ENCODE measurements around the gene TAGAP.
"Not testable (repeated sequence)": the region's sequence is repeated elsewhere in the genome, so short reads cannot be mapped to it uniquely, and the experiment has no call there.

TAGAP gene

GRCh38 chr6:159010037-159010612 is 34.7 kb downstream of the TAGAP start:
- not testable (repeated sequence) for DNase-seq

- peak in 1 of 2 donors; percentile 77 for DNase-seq
Observed at GRCh38 chr6:159008656-159009288, 36.0 kb downstream of the TAGAP start.

DNA sequence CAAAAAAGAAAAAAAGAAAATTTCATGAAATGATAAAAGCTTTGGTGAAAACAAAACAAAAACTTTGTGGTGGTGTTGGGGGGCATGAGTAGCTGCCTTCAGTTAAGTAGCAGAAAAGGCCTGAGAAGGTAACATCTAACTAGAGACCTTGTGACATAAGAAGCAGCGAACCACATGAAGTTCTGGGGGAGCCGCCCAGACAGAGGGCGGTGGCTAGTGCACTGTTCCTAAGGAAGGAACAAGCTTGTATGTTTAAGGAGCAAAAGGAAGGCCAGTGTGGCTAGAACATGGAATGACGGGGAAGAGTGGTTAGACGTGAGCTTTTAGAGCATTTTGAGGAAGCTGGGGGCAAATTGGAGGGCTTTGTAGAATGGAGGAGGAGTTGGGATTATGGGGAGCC is 37.3 kb downstream of the TAGAP start:
- no peak for DNase-seq

GRCh38 chr6:159005436-159005835 is 39.4 kb downstream of the TAGAP start:
- DNase-seq: no peak

DNA sequence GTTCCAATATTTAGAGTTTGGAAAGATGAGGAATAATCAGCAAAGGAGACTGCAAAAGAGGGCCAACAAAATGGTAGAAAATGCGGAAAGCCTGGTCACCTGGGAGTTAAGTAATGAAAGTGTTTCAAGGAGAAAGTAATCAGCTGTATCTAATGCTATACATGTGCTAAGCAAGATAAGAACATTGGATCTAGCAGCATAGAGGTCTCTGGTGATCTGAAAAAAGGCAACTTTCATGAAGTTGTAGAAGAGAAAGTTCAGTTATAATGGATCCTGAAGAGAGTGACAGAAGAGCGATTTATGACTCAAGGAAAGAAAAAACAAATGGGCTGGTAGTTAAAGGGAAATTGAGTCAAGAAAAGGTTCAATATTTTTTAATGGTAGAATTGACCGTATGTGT is 40.2 kb downstream of the TAGAP start:
- no peak for DNase-seq

- DNase-seq: no peak
Observed at GRCh38 chr6:159002432-159003155, 42.2 kb downstream of the TAGAP start.

- DNase-seq: peak; percentile 90 to 92
Observed at GRCh38 chr6:158999666-159000403, 45.0 kb downstream of the TAGAP start, which contains the start of gene RSPH3. Gene RSPH3 (minus strand): TSS chr6:159000202. CDS start chr6:158999550, 652 bp downstream.

DNA sequence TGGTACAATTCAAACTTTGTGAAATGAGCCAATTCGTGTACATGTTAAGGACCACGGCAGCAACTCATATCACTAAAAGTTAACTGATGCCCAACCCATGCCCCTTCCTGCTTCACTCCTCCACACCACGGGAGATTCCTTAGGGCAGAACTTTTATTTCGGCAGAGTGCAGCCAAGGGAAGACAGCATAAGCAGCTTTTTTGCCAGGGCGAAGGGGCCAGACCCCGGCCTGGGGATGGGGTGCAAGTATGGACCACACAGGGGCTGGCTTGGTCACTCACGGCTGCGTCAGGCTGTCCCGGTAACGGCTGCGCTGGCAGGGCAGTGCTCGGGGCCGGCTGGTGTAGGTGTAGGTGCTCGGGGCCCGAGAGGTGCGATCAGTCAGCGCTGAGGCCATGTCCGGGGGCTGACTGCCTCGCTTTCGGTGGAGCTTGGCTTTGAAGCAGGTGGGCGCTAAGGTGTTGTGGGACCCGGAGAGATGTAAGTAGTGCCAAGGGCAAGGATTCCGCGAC is 45.6 kb downstream of the TAGAP start:
- no peak for DNase-seq

DNA sequence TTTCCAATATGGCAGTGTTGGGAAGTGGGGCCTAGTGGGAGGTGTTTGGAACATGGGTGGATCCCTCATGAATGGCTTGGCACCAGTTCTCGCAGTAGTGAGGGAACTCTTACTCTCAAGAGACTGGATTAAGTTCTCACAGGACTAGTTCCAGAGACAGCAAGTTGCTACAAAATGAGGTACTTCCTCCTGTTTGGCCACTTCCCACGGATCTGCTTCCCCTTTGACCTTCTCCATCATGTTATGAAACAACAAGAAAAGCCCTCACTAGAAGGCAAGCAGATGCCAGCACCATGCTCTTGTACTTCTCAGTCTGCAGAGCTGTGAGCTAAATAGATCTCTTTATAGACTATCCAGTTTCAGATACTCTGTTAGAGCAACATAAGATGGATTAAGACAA is 47.9 kb downstream of the TAGAP start:
- no peak for DNase-seq

DNA sequence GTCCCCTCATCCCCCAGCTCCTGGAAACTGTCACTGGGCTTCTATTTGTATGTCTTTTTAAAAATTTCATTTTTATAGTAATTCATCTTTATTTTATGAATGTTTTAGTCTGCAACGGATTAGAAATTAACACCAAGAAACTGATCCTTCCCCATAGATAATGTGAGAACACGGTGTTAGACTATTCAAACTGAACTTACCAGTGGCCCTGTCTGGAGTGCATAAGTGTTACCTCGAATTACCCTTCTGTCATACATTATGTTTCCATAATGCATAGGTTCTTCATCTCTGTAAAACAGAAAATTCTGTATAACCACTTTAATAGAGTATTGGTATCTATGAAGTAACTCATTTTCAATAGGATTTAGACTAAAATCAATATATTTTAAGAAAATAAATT is 51.2 kb downstream of the TAGAP start:
- DNase-seq: no peak

DNA sequence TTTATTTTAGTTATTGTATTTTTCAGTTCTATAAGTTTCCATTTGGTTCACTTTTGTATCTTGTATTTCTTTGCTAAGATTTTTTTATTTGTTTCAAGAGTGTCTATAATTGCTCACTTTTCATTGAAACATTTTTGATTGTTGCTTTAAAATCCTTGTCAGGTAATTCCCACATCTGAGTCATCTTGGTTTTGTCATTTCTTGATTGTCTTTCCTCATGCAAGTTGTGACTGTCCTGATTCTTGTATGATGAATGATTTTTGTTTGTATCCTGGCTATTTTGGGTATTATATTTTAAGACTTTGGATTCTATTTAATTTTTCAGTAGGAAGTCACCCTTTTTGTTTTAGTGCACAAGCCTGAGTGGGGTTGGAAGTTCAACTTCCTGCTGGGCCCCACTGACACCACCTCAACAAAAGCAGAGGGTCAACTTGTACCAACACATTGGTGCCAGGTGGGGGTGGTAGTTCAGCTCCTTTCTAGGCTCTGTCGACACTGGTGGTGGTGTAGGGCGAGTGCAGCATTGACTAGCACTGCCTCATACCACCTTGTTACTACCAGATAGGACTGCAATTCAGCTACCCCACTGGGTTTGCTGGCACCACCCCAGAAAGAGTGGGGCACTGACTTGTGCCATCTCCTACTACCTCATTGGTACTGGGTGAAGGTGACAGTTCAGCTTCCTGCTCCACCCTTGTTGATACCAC is 53.6 kb downstream of the TAGAP start:
- peak in 1 of 2 donors; percentile 7 for DNase-seq

GRCh38 chr6:158989711-158990110 is 55.1 kb downstream of the TAGAP start:
- not testable (repeated sequence) for DNase-seq

DNA sequence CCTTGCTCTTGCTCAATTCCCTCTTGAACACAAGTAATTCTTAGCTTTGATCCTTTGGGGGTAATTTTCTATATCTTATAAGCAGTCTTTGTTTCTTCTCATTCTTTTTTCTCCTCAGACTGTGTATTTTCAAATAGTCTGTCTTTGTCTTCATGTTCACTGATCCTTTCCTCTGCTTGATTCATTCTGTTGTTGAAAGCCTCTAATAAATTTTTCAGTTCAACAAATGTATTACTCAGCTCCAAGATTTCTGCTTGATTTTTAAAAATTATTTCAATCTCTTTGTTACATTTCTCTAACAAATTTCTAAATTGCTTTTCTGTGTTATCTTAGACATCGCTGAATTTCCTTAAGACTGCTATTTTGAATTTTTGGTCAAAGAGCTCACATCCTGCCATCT is 56.3 kb downstream of the TAGAP start:
- no peak for DNase-seq

DNA sequence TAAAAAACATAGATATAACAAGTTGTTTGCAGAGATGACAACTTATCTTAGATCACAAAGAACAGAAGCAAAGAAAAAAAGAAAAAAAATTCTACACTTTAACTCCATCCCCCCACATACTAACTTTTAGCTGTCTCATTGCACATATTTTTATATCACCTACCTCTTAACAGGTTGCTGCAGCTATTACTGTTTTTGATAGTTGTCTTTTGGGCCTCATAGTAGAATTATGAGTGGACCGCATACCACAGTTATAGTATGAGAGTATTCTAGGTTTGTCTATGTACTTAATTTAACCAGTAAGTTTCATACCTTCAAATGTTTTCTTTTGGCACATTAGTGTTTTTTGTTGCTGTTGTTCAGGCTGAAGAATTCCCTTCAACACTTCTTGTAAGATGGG is 57.1 kb downstream of the TAGAP start:
- no peak for DNase-seq

Data from CD4-positive, alpha-beta T cell treated with Interferon alpha-2 for 1 hour (primary cell).